Spleen (tissue), 13 donors: ENCODE data around the gene KRTAP16-1. TPM values are rescaled to one million over a fixed set of nuclear protein-coding genes. Genes with fewer than 3 reads are reported as not detected.
"Not testable (repeated sequence)": the region's sequence is repeated elsewhere in the genome, so short reads cannot be mapped to it uniquely, and the experiment has no call there.

ENCODE experiments used
- DNase-seq: peaks from one replicate; pipeline ENCODE4 v3.0.0-alpha.2; 2020
- H3K27ac ChIP-seq, 8 donors: fragments of 200-600 bp; sonication (generic) in 7 of 8; 1 replicate in 4 of 8; 2 replicates in 4 of 8; pipeline versions ENCODE4 v1.5.0 to v1.8.0; 2016 to 2021; ENCODE audit warnings: inconsistent platforms in 4 of 8, mild to moderate bottlenecking in 4 of 8, moderate library complexity in 1 of 8
- H3K27me3 ChIP-seq, 7 donors: fragments of 200-600 bp; sonication (generic) in 6 of 7; replicated peaks in 1 of 7; 1 replicate in 4 of 7; 2 replicates in 3 of 7; pipeline versions ENCODE4 v1.5.0 to v1.8.0; 2016 to 2021; ENCODE audit warnings: inconsistent platforms in 3 of 7, mild to moderate bottlenecking in 1 of 7
- H3K36me3 ChIP-seq, 6 donors: fragments of 200-600 bp; sonication (generic) in 5 of 6; 1 replicate in 4 of 6; 2 replicates in 2 of 6; pipeline versions ENCODE4 v1.5.0 to v1.8.0; 2016 to 2021; ENCODE audit warnings: inconsistent platforms in 2 of 6
- H3K4me1 ChIP-seq, 6 donors: fragments of 200-600 bp; sonication (generic) in 5 of 6; 1 replicate in 3 of 6; 2 replicates in 3 of 6; pipeline versions ENCODE4 v1.5.0 to v1.8.0; 2016 to 2021; ENCODE audit warnings: inconsistent platforms in 3 of 6
- H3K4me3 ChIP-seq, 8 donors: fragments of 200-600 bp; sonication (generic) in 7 of 8; 1 replicate in 4 of 8; 2 replicates in 4 of 8; pipeline versions ENCODE4 v1.5.0 to v1.8.0; 2016 to 2021; ENCODE audit warnings: inconsistent platforms in 4 of 8, mild to moderate bottlenecking in 4 of 8, moderate library complexity in 2 of 8
- H3K9me3 ChIP-seq, 8 donors: fragments of 200-600 bp; sonication (generic) in 7 of 8; 1 replicate in 4 of 8; 2 replicates in 4 of 8; pipeline versions ENCODE4 v1.5.0 to v1.8.0; 2016 to 2021; ENCODE audit warnings: inconsistent platforms in 4 of 8
- POLR2A ChIP-seq, 3 donors: fragments of 450-650 bp; IDR thresholded peaks; one replicate each; pipeline ENCODE4 v1.5.1; 2017; ENCODE audit warnings: antibody characterized with exemption in 3 of 3, mild to moderate bottlenecking in 1 of 3
- POLR2AphosphoS5 ChIP-seq, 3 donors: sonication (generic); formaldehyde crosslinking; IDR thresholded peaks; one replicate each; pipeline ENCODE4 v1.5.1; 2017; ENCODE audit warnings: antibody characterized with exemption in 3 of 3
- WGBS, 5 donors: extraction: QIAGEN DNeasy Blood & Tissue Kit in 3 of 5; methylation state at CpG; one replicate each; pipeline versions ENCODE4 v1.1.5 to v1.1.7; 2013 to 2018; 5-methylcytosine and 5-hydroxymethylcytosine counted together
- intact Hi-C: fragments of 100-400 bp; cut with DNase I; formaldehyde crosslinking; loops from one replicate; pipeline ENCODE4 v1.15.0; 2023; ENCODE audit warnings: low total_unique reads
- long read RNA-seq, 2 donors: transcript quantifications; one replicate each; lab custom pipeline, GENCODE V29; 2026
- polyA plus RNA-seq, 3 donors: library from polyadenylated mRNA; stranded (reverse); fragments of 200-250 nt; gene quantifications; one replicate each; pipeline ENCODE4 v1.2.1, GENCODE V29; 2013
- total RNA-seq, 7 donors: library from RNA; depleted of rRNA in 3 of 7; stranded (reverse); fragments of >200 nt in 3 of 7; fragmentation: NEBNext Ultra II Directional in 4 of 7; extraction: Animal tissue kit (Norgen Biotek cat#: 25700) in 4 of 7; gene quantifications; one replicate each; pipeline versions ENCODE4 v1.1.0 to v1.2.1, GENCODE V29; 2016 to 2021
- TF ChIP-seq, protein P1 (sequence below), 11 experiments: fragments of 200-600 bp in 7 of 11; fragments of 450-650 bp in 4 of 11; sonication (generic) in 4 of 11; IDR thresholded peaks in 8 of 11; conservative IDR thresholded peaks in 3 of 11; 1 replicate in 7 of 11; 2 replicates in 4 of 11; pipeline versions ENCODE4 v1.4.0 to v1.8.0; 2016 to 2021; ENCODE audit warnings: antibody characterized with exemption in 11 of 11, inconsistent platforms in 4 of 11, mild to moderate bottlenecking in 1 of 11
- donor health status: healthy with polysubstance abuse.
- donor health status: DM: no; HTN: no; CAD: no; lungs with moderate emphysema.
- donor health status: DM: no; HTN: no; CAD: no.
- donor health status: Bipolar disorder and iron deficiency.
- donor health status: healthy.
- donor health status: DM: no; HTN: no; CAD: no.
- donor health status: DM: yes; HTN: yes; CAD: no.

The KRTAP16-1 gene, protein sequence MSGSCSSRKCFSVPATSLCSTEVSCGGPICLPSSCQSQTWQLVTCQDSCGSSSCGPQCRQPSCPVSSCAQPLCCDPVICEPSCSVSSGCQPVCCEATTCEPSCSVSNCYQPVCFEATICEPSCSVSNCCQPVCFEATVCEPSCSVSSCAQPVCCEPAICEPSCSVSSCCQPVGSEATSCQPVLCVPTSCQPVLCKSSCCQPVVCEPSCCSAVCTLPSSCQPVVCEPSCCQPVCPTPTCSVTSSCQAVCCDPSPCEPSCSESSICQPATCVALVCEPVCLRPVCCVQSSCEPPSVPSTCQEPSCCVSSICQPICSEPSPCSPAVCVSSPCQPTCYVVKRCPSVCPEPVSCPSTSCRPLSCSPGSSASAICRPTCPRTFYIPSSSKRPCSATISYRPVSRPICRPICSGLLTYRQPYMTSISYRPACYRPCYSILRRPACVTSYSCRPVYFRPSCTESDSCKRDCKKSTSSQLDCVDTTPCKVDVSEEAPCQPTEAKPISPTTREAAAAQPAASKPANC
- total RNA-seq (not detected), polyA plus RNA-seq (not detected)
- long read RNA-seq, donor 1 = 0 reads
- long read RNA-seq, donor 2 = 0 reads

DNA sequence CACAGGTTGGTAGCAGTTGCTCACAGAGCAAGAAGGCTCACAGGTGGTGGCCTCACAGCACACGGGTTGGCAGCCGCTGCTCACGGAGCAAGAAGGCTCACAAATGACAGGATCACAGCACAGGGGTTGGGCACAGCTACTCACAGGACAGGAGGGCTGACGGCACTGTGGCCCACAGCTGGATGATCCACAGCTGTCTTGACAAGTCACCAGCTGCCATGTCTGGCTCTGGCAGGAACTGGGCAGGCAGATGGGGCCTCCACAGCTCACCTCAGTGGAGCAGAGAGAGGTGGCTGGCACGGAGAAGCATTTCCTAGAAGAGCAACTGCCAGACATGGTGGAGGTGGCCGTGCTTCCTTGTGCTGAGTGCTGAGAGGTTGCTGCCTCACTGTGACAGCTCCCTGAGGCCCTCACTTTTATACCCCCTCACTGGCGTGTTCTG is at the start of gene KRTAP16-1:
KRTAP16-1 (minus strand) TSS at position 392 of the 442 bp plus-strand sequence; CDS start at position 336, 56 bp downstream.
- H3K4me3 ChIP-seq = peak within 1 kb of the TSS in 3 of 8 donors; percentile 7 to 47 (median 17)
- no peaks in the 10 kb centered on the region for H3K36me3 ChIP-seq
- peak within 1 kb of the TSS; percentile 72 to 91 (median 81) for H3K27ac ChIP-seq
- DNase-seq = peak; percentile 89
- H3K4me1 ChIP-seq = peaks cover 13 to 39% (median 27%) of the 10 kb centered on the region in 6 donors
- H3K9me3 ChIP-seq = no peaks in the 10 kb centered on the region
- intact Hi-C loops = no loop called here
- TF ChIP-seq, protein P1, sequence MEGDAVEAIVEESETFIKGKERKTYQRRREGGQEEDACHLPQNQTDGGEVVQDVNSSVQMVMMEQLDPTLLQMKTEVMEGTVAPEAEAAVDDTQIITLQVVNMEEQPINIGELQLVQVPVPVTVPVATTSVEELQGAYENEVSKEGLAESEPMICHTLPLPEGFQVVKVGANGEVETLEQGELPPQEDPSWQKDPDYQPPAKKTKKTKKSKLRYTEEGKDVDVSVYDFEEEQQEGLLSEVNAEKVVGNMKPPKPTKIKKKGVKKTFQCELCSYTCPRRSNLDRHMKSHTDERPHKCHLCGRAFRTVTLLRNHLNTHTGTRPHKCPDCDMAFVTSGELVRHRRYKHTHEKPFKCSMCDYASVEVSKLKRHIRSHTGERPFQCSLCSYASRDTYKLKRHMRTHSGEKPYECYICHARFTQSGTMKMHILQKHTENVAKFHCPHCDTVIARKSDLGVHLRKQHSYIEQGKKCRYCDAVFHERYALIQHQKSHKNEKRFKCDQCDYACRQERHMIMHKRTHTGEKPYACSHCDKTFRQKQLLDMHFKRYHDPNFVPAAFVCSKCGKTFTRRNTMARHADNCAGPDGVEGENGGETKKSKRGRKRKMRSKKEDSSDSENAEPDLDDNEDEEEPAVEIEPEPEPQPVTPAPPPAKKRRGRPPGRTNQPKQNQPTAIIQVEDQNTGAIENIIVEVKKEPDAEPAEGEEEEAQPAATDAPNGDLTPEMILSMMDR (IDR thresholded peaks at IDR 0.05 in 8 of 11, conservative IDR thresholded peaks at IDR 0.05 in 3 of 11) = no peak
- TF ChIP-seq POLR2A (IDR thresholded peaks at IDR 0.05) (no peak), POLR2AphosphoS5 (IDR thresholded peaks at IDR 0.05) (no peak)
- WGBS, 5 donors = 25 to 36% (median 33%) methylated on average over 3 to 7 of the region's 7 CpGs
- H3K27me3 ChIP-seq = peaks cover 0 to under 1% (median 0%) of the 10 kb centered on the region in 7 donors

DNA sequence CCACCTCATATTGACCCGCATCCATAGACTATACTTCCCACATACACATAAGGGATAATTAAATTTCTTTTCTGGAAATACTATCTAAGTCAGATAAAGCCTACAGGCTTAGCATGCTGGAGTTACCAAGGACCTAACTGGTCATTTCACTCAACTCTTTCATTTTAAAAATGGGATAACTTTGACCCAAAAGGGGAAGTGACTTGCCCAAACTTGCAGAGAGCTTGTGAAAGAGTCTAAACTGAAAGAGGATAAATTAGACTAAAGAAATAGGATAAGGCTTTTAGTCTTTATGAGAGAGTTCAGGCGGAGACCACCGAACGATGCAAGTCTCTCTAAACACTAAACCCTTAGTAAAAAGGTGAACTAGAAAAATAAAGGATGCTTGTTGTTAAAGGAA is 45.4 kb upstream of the KRTAP16-1 start:
- TF ChIP-seq POLR2AphosphoS5 (IDR thresholded peaks at IDR 0.05) (no peak), POLR2A (IDR thresholded peaks at IDR 0.05) (no peak)
- TF ChIP-seq, protein P1 (IDR thresholded peaks at IDR 0.05 in 8 of 11, conservative IDR thresholded peaks at IDR 0.05 in 3 of 11) = no peak
- no peak for DNase-seq
- H3K27ac ChIP-seq = no peak overlapping the region
- peaks cover 0 to 17% (median 0%) of the 10 kb centered on the region in 7 donors for H3K27me3 ChIP-seq
- H3K4me3 ChIP-seq = no peak overlapping the region
- peaks cover 0 to 4% (median 0%) of the 10 kb centered on the region in 8 donors for H3K9me3 ChIP-seq
- H3K4me1 ChIP-seq = no peaks in the 10 kb centered on the region
- intact Hi-C loops = no loop called here
- no peaks in the 10 kb centered on the region for H3K36me3 ChIP-seq
- 81 to 90% (median 87%) methylated on average over 4 of the region's 4 CpGs for WGBS, 5 donors

DNA sequence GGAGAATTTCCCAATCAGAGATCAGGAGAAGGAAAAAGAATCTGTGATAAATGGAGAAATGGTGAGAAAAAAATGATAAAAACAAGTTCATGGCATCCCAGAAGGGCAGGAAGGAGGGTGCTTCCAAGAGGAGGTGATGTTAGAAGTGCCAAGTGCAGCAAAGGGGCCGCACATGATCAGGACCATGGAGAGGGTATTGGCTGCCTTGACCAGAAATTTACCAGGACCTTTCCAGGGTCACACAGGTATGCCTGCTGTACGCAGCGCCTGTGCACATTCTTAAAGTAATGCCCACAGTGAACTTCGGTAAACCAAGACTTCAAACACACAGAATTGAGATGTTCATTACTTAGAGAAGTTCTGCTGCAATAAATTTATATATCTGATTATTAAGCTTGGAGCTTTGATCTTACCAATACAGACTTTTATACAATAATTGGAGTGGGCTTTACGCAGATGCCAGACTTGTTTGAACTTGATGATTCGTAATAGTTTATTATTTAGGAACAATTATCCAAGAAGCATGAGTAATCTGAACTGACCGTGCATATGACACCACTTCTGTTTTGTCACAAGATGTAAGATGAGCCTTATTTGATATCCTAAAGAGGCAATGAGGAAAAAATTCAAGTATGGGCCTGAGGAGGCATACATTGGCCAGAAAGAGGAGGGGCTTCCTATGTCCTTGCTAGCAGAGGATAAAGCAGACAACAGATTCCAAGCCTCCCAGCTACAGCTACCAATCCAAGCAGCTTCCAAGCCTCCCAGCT is 43.7 kb upstream of the KRTAP16-1 start:
- Histone ChIP-seq H3K4me3 (no peak overlapping the region), H3K9me3 (peaks cover 0 to 4% (median 0%) of the 10 kb centered on the region in 8 donors), H3K27ac (no peak overlapping the region), H3K27me3 (peaks cover 0 to 17% (median 0%) of the 10 kb centered on the region in 7 donors), H3K4me1 (no peaks in the 10 kb centered on the region), H3K36me3 (no peaks in the 10 kb centered on the region)
- no peak for DNase-seq
- TF ChIP-seq POLR2AphosphoS5 (IDR thresholded peaks at IDR 0.05) (no peak), POLR2A (IDR thresholded peaks at IDR 0.05) (no peak)
- 69 to 90% (median 88%) methylated on average over 7 of the region's 7 CpGs for WGBS, 5 donors
- intact Hi-C loops = no loop called here

DNA sequence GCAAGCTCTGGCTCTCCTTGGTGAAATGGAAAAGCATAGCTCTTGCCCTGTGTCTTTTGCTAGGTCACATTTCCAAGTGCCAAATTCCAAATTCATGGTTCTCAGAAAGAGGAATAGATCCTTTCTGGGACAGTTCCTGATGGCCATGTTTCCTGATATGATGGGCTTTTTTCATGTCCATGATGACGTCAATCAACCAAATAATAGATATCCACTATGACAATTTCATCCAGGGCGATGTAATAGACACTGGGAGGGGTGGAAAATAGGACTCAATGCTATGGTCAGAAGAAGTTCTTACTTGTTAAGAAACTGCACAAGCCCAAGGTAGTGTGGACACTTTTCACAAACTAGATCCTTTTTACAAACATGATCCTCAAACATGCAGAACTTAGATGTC is 42.1 kb upstream of the KRTAP16-1 start:
- WGBS, 5 donors = 70 to 97% (median 85%) methylated on average over 2 of the region's 2 CpGs
- no peak for DNase-seq
- Histone ChIP-seq H3K27ac (no peak overlapping the region), H3K36me3 (no peaks in the 10 kb centered on the region), H3K27me3 (peaks cover 0 to 17% (median 0%) of the 10 kb centered on the region in 7 donors), H3K4me1 (no peaks in the 10 kb centered on the region), H3K4me3 (no peak overlapping the region), H3K9me3 (peaks cover 0 to 2% (median 0%) of the 10 kb centered on the region in 8 donors)
- TF ChIP-seq POLR2AphosphoS5 (IDR thresholded peaks at IDR 0.05) = no peak
- TF ChIP-seq, protein P1 (IDR thresholded peaks at IDR 0.05 in 8 of 11, conservative IDR thresholded peaks at IDR 0.05 in 3 of 11) = no peak
- no peak for TF ChIP-seq POLR2A (IDR thresholded peaks at IDR 0.05)
- intact Hi-C loops = no loop called here

DNA sequence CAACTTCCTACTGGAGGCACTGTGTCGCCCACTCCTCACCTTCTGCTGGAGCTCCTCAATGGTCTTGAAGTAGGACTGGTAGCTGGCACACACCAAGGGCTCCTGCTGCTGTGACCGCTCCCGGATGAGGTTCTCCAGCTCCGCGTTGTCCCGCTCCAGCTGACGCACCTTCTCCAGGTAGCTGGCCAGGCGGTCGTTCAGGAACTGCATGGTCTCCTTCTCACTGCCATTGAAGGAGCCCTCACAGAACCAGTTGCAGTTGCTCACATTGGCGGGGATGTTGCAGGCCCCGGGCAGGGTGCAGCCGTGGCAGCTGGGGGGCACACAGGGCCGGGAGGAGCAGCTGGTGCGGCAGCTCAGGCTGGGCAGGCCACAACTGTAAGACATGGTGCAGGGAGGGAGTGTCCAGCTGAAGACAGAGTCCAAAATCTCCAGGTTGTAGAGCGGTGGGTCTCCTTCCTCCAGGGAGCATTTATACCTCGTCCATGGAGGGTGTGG is 41.3 kb upstream of the KRTAP16-1 start, which contains the start of gene KRT33A:
KRT33A (minus strand) TSS at position 448 of the 498 bp plus-strand sequence; CDS start at position 387, 61 bp downstream.
- WGBS, 5 donors = 83 to 91% (median 89%) methylated on average over 9 to 16 of the region's 16 CpGs
- H3K4me3 ChIP-seq, H3K36me3 ChIP-seq, intact Hi-C loops, H3K27ac ChIP-seq, H3K9me3 ChIP-seq, H3K4me1 ChIP-seq, DNase-seq: not testable (repeated sequence)
- H3K27me3 ChIP-seq = peaks cover 0 to 17% (median 0%) of the 10 kb centered on the region in 7 donors
